Right atrium auricular region (tissue), 2 donors: Measurements from ENCODE around the gene TMEM171. TPM values are rescaled to one million over a fixed set of nuclear protein-coding genes. Genes with fewer than 3 reads are reported as not detected.

ENCODE experiments used
- DNase-seq: peaks from one replicate; pipeline ENCODE4 v3.0.0-alpha.2; 2019; ENCODE audit warnings: low spot score
- H3K27ac ChIP-seq, 2 donors: fragments of 200-600 bp; sonication (generic); 1 replicate in 1 of 2; 2 replicates in 1 of 2; pipeline ENCODE4 v1.5.1; 2016 to 2019
- H3K27me3 ChIP-seq, 2 donors: fragments of 200-600 bp; sonication (generic); one replicate each; pipeline versions ENCODE4 v1.5.1 to v1.6.0; 2017 to 2019
- H3K36me3 ChIP-seq: fragments of 200-600 bp; sonication (generic); one replicate; pipeline ENCODE4 v1.5.1; 2016
- H3K4me1 ChIP-seq, 2 donors: fragments of 200-600 bp; sonication (generic); one replicate each; pipeline versions ENCODE4 v1.5.1 to v1.6.0; 2017 to 2019
- H3K4me3 ChIP-seq, 2 donors: fragments of 200-600 bp; sonication (generic); 1 replicate in 1 of 2; 2 replicates in 1 of 2; pipeline ENCODE4 v1.5.1; 2017 to 2019; ENCODE audit warnings: mild to moderate bottlenecking in 1 of 2, moderate library complexity in 1 of 2
- H3K9me3 ChIP-seq, 2 donors: fragments of 200-600 bp; sonication (generic); one replicate each; pipeline ENCODE4 v1.5.1; 2019
- CTCF ChIP-seq, 2 donors: fragments of 200-600 bp; sonication (generic); IDR thresholded peaks; one replicate each; pipeline ENCODE4 v1.5.1; 2019; ENCODE audit warnings: antibody characterized with exemption in 2 of 2
- total RNA-seq, 2 donors: library from RNA; depleted of rRNA; stranded (reverse); fragments of >200 nt; gene quantifications; one replicate each; pipeline ENCODE4 v1.1.0, GENCODE V29; 2016

The TMEM171 gene
- total RNA-seq, 2 donors from 2014 or later, result 0.59 TPM; not detected in 1

- no peaks in the 10 kb centered on the region for H3K36me3 ChIP-seq
- H3K4me3 ChIP-seq, result no peak overlapping the region
- H3K27me3 ChIP-seq, result no peaks in the 10 kb centered on the region
- DNase-seq, result no peak
- no peaks in the 10 kb centered on the region for H3K9me3 ChIP-seq
- no peak overlapping the region for H3K27ac ChIP-seq
- no peak for TF ChIP-seq CTCF (IDR thresholded peaks at IDR 0.05)
- H3K4me1 ChIP-seq, result no peaks in the 10 kb centered on the region
Measured at GRCh38 chr5:73157414-73158303, 37.3 kb downstream of the TMEM171 start.

- Histone ChIP-seq H3K4me1 (no peaks in the 10 kb centered on the region), H3K9me3 (no peaks in the 10 kb centered on the region), H3K4me3 (no peak overlapping the region), H3K36me3 (no peaks in the 10 kb centered on the region), H3K27me3 (no peaks in the 10 kb centered on the region), H3K27ac (no peak overlapping the region)
- TF ChIP-seq CTCF (IDR thresholded peaks at IDR 0.05), result no peak
- DNase-seq, result no peak
Measured at GRCh38 chr5:73158313-73158712, 37.9 kb downstream of the TMEM171 start.

DNA sequence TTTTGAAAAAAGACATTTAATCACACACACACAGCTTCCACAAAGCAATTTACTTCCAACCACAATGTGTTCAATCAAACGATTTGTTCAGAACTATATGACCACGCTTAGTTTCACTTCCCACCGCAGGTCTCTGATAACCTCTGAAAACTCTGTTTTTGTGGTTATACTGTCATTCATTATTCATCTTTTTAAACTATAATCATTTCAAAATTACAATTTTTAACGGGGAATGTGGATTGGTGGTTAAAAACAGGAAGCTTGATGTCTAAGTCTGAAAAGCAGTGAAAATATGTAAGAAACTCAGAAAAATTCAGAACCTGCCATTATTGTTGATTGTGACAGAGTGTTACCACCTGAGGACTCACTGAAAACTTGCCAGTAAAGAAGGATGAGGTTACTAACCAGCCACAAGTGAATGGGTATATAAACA, 39.9 kb downstream of the TMEM171 start:
- TF ChIP-seq CTCF (IDR thresholded peaks at IDR 0.05), result no peak
- H3K36me3 ChIP-seq, result no peaks in the 10 kb centered on the region
- no peaks in the 10 kb centered on the region for H3K27me3 ChIP-seq
- DNase-seq, result no peak
- no peaks in the 10 kb centered on the region for H3K9me3 ChIP-seq
- no peak overlapping the region for H3K4me3 ChIP-seq
- H3K27ac ChIP-seq, result no peak overlapping the region
- H3K4me1 ChIP-seq, result no peaks in the 10 kb centered on the region

- no peak overlapping the region for H3K4me3 ChIP-seq
- H3K4me1 ChIP-seq, result no peaks in the 10 kb centered on the region
- H3K27ac ChIP-seq, result no peak overlapping the region
- no peaks in the 10 kb centered on the region for H3K9me3 ChIP-seq
- TF ChIP-seq CTCF (IDR thresholded peaks at IDR 0.05), result peak in 1 of 2 donors; percentile 14
- no peaks in the 10 kb centered on the region for H3K36me3 ChIP-seq
- no peak for DNase-seq
- H3K27me3 ChIP-seq, result no peaks in the 10 kb centered on the region
Measured at GRCh38 chr5:73170522-73170921, 50.1 kb downstream of the TMEM171 start.

DNA sequence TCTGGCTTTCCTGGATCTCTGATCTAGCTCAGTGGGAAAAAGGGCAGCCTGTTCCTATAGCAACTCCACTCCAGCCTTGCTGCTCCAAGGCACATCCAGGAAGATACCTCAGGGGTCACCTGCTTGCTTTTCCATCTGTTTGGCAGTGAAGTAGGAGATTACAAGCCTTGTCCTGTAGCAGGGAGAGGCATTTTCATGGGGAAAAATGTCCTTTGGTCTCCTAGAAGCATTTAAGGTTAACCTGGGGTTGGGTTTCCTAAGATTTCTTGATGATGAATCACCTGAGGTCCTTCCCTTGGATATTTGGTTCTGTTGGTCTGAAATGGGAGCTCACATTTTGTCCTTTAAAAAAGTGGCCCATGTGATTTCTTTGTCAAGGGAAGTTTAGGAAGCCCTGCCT, 51.1 kb downstream of the TMEM171 start:
- Histone ChIP-seq H3K27me3 (no peaks in the 10 kb centered on the region), H3K4me3 (no peak overlapping the region), H3K9me3 (no peaks in the 10 kb centered on the region), H3K4me1 (no peaks in the 10 kb centered on the region), H3K36me3 (no peaks in the 10 kb centered on the region), H3K27ac (no peak overlapping the region)
- TF ChIP-seq CTCF (IDR thresholded peaks at IDR 0.05), result no peak
- DNase-seq, result no peak
